Astrocyte of the spinal cord (primary cell): ENCODE measurements around the gene SPATA3.

Experiments used
- DNase-seq: peaks from one replicate; pipeline ENCODE4 v3.0.0; 2011; ENCODE audit warnings: low read depth, low spot score
- H3K4me3 ChIP-seq: 2 replicates; pipeline ENCODE4 v1.5.1; 2011; ENCODE audit warnings: low read depth, mild to moderate bottlenecking, low read length, moderate library complexity
- in situ Hi-C: cut with HindIII; loops from 2 replicates; pipeline ENCODE4 v1.10.0; 2017; ENCODE audit warnings: low sequenced_read_pairs
- TF ChIP-seq, protein P1 (sequence below): IDR thresholded peaks from 2 replicates; pipeline ENCODE4 v1.5.1; 2012; ENCODE audit warnings: low read depth, mild to moderate bottlenecking, low read length, inconsistent platforms

Gene SPATA3

DNA sequence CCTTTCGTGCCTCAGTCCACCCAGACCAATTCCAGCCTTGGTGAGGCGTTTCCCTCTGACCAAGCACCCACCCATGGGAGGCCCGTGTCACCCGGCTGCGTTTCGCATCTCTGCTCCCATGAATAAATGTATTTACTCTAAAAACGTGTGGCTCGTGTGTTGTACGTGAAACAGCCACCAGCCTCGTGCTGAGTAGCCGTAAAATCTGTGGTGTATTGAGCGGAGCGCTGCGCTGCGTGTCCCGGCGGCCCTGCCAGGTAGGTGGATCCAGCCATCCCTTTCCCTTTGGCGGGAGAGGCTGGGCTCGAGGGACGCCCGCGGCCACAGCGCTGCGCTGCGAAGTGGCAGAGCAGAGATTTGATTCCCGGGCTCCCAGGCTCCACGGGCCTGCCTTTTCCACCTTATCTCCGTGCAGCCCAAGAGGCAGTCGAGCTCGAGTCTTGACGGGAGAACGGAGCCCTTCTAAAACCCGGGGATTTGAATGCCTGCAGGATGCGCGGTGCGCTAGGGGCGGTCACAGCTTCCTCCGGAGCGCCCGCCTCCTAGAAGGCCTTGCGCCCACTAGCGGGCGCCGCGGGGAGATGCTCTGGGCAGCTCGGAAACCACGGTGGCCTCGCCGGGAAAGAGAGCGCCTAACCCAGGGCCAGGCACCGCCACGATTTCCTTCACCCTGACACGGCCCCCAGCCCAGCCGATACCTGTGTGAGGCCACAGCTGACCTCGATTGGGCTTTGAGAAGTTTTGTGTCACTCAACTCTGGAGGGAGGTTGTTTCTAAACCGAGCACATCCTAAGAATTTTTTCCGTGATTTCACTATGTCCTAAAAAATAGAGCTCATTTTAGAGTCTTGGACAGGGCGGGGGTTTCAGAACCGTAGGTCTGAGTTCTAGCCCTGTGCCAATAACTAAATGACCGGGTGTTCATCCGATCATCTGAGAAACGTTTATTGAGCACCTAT is 56.9 kb downstream of the SPATA3 start:
- TF ChIP-seq, protein P1, sequence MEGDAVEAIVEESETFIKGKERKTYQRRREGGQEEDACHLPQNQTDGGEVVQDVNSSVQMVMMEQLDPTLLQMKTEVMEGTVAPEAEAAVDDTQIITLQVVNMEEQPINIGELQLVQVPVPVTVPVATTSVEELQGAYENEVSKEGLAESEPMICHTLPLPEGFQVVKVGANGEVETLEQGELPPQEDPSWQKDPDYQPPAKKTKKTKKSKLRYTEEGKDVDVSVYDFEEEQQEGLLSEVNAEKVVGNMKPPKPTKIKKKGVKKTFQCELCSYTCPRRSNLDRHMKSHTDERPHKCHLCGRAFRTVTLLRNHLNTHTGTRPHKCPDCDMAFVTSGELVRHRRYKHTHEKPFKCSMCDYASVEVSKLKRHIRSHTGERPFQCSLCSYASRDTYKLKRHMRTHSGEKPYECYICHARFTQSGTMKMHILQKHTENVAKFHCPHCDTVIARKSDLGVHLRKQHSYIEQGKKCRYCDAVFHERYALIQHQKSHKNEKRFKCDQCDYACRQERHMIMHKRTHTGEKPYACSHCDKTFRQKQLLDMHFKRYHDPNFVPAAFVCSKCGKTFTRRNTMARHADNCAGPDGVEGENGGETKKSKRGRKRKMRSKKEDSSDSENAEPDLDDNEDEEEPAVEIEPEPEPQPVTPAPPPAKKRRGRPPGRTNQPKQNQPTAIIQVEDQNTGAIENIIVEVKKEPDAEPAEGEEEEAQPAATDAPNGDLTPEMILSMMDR = peak; percentile 99
- in situ Hi-C loops = no loop called here
- peak; percentile 85 for DNase-seq
- peak overlapping the region; percentile 57 for H3K4me3 ChIP-seq

DNA sequence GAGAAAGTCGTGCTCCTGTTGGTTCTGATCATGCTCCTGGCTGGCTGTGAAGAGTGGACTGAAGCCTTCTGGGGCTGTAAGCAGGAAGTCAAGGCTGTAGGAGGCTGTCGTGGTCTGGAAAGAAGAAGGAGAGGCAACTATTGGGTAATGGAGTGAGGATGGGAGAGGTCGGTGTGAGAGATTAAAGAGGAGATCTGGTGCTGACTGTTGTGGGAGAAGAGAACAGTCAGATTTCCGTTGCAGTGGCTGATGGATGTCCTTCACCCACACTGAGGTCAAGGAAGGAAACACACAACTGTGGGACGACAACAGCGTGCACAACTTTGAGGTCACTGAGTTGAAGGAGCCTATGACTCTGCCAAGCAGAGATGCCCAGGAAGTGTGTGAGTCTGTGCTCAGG is 57.9 kb downstream of the SPATA3 start:
- no peak for DNase-seq
- TF ChIP-seq, protein P1 = no peak
- no peak overlapping the region for H3K4me3 ChIP-seq
- in situ Hi-C loops = no loop called here

DNA sequence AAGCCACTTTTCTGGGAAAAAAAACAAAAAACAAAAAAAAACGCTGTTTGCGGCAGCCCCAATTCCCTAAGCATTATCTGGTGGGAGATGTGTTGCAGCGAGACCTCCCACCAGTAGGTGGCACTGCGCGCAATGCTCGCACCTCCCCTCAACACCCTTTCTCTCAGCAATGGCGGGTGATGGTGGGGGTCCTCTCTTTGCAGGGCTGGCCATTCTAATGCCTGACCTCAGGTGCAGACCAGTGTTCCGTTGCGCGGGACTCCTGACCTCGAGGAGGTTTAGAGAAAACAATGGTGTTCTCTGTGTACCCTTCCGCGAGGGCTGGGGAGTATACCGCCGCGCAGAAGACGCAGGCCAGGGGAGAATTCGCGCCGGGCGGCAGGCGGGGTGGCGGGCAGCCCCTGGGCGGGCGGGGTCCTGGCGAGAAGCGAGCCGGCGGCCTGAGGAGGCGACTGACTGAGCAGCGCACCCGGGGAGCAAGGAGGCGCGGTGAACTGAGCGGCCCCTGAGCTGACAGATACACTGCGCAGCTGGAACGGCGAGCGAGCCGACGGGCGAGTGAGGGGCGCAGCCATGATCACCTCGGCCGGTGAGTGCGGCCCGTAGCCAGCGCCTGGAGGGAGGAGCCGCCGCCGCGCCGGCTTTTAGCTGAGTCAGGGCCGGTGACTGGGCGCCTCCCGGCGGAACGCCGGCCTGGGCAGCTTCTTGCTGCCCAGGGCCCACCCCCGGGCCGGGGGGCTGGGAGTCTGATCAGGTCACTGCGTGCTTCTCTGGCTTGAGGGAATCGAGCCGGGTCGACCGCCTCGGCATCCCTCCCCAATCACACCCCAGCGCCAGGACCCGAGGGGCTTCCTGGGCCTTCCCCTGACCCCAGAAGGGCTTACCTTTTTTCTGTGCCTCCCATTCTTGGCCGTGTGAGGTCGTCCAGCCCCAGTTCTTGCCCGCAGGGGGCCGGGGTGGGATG is 60.8 kb downstream of the SPATA3 start, which contains the start of gene PSMD1:
PSMD1 (plus strand) TSS at position 415 of the 964 bp plus-strand sequence; CDS start at position 574, 159 bp downstream.
- H3K4me3 ChIP-seq = peak within 1 kb of the TSS; percentile 98
- in situ Hi-C loops = no loop called here
- DNase-seq = peak; percentile 95
- TF ChIP-seq, protein P1 = peak; percentile 94

DNA sequence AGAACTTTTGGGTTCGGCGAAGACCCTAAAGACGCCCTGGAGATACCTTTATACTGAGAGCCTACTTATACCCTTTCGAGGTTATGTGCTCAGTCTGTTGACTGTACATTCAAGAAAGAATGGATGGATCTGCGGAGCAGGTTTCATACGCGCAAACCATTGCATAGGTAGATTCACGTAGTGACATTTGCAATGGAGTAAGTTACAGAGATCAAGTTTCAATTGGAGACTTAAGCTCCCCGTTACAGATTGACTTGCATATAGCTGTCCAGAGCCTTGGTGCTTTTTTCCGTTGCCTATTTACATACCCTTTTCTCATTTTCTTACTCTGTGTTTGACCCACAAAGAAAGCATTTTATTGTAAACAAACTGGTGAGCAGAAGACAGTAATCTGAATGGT is 61.7 kb downstream of the SPATA3 start:
- in situ Hi-C loops = no loop called here
- TF ChIP-seq, protein P1 = no peak
- peak overlapping the region; percentile 98 for H3K4me3 ChIP-seq
- peak; percentile 13 for DNase-seq
